ENCODE data around the gene TFR2.
"Not testable (repeated sequence)": the region's sequence is repeated elsewhere in the genome, so short reads cannot be mapped to it uniquely, and the experiment has no call there.

Gene TFR2

GRCh38 chr7:100677308-100678267, 36.2 kb upstream of the TFR2 start:
- no peak for DNase-seq

GRCh38 chr7:100676501-100677306, 35.4 kb upstream of the TFR2 start:
- no peak for DNase-seq

DNA sequence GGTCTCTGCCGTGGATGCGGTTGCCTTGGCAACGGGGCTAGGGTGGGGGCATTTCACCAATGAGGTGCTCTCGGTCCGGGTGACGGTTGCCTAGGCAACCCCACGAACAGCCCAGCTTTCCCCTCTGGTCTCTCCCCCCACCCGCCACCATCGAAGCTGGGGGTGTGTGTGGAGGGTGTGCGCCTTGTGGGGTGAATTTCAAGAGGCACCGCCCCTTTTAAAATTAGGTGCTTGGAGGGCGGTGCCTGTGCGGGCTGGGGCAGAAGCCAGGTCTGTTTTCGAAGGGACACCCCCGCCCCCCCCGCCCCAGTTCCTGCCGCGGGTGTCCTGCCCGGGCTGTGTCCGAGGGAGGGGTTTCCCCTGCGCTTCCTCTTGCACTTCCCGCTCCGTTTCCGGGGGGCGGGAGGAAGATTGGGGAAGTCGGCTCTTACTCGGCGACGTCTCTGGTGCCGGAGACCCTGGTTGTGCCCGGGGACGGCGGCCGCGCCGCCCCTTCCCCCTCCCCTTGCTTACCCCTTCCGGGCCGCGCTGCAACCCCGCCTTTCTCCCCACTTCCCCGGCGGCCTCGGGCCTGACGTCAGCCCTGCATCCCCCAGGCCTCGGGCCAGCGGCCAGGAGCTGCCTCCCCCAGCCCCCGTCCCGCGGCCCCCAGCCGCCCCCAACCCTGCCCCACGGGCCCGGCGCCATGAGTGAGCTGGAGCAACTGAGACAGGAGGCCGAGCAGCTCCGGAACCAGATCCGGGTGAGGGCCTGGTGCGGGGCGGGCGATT, 34.4 kb upstream of the TFR2 start:
- DNase-seq, result peak; percentile 66 to 94 (median 93)

GRCh38 chr7:100675105-100675451, 33.7 kb upstream of the TFR2 start:
- DNase-seq, result peak in 1 of 5 experiments; percentile 47

GRCh38 chr7:100674411-100675104, 33.2 kb upstream of the TFR2 start:
- no peak for DNase-seq

- peak in 2 of 5 experiments; percentile 30 to 37 for DNase-seq
Measured at GRCh38 chr7:100673942-100674410, 32.6 kb upstream of the TFR2 start.

DNA sequence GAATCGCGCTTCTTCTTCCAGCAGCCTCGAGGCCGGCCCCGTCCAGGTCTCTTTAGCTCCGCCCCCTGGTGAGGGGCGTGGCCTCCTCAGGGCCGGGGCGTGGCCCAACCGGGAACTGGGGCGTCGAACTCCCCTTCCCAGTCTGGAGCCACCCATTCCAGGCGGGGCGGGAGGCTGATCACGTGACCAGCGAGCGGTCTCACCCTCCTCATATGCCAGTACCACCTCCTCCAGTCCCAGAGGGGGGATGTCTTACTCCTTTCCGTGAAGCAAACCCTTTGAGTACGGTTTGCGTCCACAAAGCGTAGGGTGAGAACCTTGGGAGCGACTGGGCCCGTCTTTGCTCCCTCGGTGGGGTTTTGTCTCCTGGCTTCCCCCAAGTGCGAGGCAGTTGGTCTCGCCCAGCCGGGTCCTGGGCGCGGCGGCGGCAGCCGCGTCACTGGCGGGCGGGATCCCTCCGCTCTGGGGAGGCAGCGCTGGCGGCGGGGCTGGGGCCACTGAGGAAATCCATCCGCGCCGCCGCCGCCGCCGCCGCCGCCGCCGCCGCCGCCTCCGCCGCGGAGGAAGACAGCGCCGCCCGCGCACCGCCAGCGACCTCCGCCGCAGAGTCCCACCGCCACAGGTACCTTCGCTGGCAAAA, 32.1 kb upstream of the TFR2 start, which contains the start of gene GNB2:
Gene GNB2 (plus strand): TSS at position 439 of the 640 bp plus-strand sequence. CDS start 2,526 bp downstream, outside the sequence.
- DNase-seq, result peak; percentile 90 to 99 (median 97)

GRCh38 chr7:100671353-100672327, 30.3 kb upstream of the TFR2 start:
- no peak for DNase-seq

DNA sequence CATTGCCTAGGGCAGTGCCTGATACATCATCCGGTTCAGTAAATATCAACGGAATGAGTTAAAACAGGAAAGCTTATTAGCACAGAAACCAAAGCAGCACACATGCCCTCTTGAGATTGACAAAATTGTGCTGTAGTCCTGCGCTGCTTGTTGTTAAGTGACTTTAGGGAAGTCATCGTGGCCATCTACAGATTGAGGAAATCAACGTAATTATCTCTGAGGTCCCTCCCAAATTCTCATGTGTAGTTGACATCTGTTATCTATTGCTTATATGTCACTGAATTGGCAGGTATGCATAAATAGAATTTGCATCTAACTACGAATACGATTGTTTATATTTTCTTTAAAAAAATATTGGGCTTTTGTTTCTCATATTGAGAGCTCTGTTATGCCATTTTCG, 28.7 kb upstream of the TFR2 start:
- DNase-seq, result no peak

DNA sequence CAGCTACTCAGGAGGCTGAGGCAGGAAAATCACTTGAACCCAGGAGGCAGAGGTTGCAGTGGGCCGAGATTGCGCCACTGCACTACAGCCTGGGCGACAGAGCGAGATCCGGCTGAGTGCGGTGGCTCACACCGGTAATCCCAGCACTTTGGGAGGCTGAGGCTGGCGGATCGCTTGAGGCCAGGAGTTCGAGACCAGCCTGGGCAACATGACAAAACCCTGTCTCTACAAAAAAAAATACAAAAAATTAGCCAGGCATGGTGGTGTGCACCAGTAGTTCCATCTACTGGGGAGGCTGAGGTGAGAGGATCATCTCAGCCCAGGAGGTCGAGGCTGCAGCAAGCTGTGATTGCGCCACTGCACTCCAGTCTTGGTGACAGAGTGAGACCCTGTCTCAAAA, 27.8 kb upstream of the TFR2 start:
- not testable (repeated sequence) for DNase-seq

GRCh38 chr7:100668069-100668449, 26.7 kb upstream of the TFR2 start:
- DNase-seq, result no peak

DNA sequence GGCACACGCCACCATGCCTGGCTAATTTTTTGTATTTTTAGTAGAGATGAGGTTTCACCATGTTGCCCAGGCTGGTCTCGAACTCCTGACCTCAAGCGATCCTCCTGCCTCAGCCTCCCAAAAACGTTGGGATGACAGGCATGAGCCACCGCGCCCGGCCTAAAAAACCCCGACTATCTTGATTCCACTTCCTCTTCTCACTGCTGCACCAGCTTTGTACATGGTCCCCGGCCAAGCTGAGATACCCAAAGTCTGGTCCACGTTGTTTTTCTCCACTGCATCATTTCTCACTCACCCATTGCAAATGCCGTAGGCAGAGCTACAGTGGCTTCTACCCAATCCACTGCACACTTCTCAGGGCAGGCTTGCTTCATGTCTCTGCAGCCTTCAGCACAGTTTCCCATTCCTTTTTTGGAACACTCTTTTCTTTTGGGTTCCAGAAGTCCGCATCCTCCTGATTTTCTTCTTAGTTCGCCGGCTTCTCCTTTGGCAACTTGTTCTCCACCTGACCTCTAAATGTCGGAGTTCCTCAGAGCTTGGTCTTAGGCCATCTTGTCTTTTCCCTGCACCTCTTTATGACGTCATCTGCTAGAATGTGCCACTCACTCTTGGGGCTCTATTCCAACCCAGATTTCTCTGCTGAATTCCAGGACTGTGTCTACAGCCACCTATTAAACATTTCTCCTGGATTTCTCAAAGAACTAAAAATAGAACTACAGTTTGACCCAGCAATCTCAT, 26.1 kb upstream of the TFR2 start:
- DNase-seq, result no peak

DNA sequence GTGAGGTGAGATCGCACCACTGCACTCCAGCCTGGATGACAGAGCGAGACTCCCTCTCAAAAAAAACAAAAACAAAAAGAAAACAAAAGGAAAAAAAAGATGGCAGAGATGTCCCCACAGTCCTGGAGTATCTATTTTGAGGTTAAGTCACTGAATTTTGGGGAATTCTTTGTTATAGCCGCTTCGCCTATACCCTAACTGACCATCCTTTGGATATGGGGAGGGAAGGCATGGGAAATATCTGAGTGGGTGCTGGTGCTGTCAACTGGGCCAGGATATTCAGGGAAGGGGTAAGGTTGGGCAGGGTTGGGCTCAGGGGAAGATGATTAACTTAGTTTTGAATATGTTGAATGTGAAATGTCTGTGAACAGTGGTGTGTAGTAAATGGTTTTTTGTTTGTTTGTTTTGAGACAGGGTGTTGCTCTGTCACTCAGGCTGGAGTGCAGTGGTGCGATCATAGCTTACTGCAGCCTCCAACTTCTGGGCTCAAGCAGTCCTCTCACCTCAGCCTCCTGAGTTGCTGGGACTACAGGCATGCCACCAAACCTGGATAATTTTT, 23.9 kb upstream of the TFR2 start:
- no peak for DNase-seq

GRCh38 chr7:100662194-100662776, 20.9 kb upstream of the TFR2 start:
- not testable (repeated sequence) for DNase-seq

- peak in 4 of 5 experiments; percentile 30 to 66 (median 36) for DNase-seq
Measured at GRCh38 chr7:100655908-100656674, 14.7 kb upstream of the TFR2 start, which contains the start of gene ACTL6B. Gene ACTL6B, minus strand, starts transcription at chr7:100656448. Its CDS starts 94 bp downstream, at chr7:100656354.

GRCh38 chr7:100654908-100655831, 13.8 kb upstream of the TFR2 start:
- no peak for DNase-seq

Measured in T-helper 2 cell (primary cell).